HUDEP-2 (cell line): ENCODE data around the gene RAPGEF4.

Source experiments
- DNase-seq, 76 experiments: peaks; one replicate each; lab custom pipeline; 2025; ENCODE audit not compliant: unreplicated experiment in 76 of 76; lab: John Stamatoyannopoulos, UW

The RAPGEF4 gene

DNA sequence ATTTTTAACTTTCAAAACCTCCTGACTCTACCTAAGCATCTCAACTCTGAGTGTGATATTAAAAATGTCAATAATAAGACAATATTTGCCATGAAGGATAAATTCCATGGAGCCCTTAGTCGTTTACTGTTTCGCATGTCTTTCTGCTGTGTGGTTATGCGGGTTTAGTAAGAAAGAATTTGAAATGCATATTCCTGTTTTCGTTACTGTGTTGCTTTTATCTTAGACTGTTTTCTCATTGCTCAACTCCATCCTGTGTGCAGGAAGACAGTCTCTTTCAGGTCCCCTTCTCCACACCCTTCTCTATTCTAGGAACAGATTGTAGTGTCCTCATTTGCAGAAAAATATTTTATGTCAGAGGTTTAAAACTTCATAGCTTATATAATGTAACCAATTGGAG, 257.5 kb downstream of the RAPGEF4 start:
- no peak for DNase-seq

DNA sequence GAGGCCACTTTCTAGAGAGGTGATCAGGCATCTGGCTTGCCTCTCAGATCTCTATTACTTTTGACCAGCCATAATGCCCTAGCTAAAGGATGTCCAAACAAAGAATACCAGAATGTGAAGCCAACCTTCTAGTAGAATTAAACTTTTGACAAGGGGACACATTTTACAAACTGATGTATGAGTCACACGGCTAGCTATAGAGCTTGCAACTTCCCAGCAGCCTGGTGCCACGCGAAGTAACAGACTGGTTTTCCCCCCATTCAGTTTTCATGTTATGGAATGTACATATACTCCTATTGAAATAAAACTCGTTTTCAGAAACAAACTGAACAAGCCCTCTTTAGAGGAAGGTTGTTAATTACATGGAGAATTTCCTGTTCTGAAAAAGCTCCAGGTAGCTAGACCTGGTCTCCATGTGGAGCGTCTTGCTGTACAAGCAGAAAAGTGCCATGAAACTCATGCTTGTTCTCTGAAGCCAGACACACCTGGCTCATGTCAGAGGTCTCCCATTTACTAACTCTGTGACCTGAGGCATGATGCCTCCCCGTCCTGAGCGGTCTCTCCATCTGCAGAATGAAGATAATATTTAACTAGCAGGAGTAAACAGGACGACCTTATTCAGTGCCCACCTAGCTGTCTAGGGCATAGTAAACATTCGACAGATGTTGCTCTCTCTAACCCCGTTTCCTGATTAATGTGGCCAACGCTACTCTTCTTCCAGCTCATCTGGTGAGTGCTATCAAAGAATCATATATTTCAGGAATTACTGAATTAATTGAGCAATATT, 258.5 kb downstream of the RAPGEF4 start:
- DNase-seq = no peak

DNA sequence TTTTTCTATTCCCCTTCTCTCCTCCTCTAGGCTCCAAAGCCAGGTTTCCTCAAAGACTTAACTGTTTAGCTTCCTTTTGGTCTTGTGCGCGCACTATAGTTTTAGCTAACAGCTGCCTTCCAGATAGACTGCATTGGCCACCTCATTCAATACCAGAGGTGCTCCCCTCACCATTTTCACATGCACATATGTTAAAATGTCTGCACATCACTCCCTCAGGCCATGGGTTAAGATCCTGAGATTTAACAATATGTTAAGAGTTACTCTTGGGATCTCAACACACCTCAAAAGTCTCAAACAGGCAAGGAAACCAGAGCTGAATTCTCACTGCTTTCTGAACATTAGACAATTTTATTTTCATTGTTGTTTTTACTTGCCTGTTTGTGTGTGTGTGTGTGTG, 259.2 kb downstream of the RAPGEF4 start:
- no peak for DNase-seq

DNA sequence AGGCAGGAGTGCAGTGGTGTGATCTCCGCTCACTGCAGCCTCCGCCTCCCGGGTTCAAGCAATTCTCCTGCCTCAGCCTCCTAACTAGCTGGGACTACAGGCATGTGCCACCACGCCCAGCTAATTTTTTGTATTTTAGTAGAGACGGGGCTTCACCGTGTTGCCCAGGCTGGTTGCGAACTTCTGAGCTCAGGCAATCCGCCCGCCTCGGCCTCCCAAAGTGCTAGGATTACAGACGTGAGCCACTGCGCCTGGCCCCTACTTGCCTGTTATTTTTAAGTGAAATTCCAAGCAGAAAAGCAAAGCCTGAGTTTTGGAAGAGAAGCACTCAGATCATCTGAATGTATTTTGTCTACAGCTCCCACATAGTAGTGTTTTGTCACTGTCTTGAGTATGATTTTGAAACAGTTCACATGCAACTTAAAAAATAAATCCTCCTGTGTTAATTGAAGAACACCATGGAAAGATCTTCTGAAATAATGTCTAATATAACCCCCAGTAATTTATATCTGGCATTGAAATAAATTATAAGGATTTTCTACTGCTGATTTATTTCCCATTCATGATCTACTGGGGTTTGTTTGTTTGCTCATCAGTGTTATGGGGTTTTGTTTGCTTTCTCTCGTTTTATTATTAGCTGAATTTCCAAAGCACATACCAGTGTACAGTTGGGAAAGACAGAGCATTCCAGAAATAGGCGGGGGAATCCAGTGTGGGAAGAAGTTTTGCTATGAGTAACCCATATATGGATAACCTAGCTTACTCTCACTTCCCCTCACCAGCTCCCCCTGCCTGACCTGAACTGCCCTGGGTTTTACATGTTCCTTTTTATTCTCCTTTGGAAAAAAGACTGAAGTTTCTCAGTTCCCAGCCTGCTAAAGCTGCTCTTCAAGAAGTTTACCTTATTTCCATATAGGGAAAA, 259.9 kb downstream of the RAPGEF4 start:
- peak in 1 of 76 experiments; percentile 1 for DNase-seq

DNA sequence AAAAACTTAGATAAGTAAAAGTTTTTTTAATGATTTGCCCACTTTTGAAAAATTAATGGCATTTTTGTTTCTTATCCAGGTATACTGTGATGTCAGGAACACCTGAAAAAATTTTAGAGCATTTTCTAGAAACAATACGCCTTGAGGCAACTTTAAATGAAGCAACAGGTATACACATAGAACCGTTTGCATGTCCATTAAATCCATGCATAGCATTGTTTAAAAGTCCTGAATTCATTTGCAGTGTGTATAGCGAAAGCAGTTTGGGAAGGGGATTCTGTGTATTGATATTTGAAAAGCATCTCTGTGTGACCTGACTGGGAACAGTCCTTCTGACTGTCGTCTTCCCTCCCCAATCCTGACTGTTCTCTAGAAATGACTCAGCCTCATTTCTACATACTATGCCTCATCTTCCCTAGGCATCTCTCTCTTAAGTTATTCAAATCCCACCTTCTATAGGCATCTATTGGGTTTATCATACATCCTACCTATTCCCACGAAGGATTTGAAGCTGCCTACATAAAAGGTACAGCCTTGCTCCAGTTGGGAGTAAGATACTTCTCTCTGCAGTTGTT, 260.8 kb downstream of the RAPGEF4 start:
- no peak for DNase-seq

DNA sequence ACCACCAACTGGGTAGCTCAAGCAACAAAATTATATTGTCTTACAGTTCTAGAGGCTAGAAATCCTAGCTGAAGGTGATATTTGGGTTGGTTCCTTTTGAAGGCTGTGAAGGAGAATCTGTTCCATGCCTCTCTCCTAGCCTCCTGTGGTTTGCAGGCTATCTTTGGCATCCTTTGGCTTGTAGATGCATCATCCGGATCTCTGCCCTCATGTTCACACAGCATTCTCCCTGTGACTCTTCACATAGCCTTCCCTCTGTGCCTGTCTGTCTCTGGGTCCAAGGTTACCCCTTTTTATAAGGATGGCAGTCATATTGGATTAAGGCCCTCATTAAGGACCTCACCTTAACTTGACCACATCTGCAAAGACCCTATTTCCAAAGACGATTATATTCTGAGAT, 261.4 kb downstream of the RAPGEF4 start:
- no peak for DNase-seq

DNA sequence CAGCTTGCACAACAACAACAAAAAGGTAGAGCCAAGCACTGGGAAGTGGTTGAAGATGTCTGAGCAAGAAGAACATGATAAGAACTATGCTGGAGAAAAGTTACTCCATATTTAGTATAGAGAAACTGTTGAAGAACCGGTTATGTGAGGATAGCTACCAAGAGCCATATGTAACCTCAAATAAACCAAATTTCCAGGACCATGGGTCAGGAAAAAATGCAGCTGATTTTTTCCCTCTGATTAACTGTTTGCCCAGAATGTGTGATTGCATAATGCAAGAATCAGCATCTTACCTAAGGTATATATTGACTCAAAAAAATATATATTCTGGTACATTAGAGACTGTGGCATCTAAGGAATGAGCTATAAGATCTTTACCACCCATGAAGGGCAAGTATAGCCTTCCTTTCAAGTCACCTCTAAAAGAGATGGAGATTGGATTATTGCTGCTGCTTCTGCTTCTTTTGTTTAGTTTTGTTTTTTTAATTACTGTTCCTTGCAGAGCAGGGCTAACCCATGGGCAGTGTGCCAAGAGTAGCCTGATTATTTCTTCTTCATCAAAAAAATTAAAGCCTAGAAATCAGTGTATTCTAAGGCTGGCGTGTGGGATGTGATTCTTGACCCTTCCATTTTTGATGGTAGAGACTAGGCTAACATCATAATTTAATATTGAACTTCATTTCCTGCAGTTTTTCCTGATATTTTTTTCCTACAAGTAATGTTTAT, 263.1 kb downstream of the RAPGEF4 start:
- no peak for DNase-seq

DNA sequence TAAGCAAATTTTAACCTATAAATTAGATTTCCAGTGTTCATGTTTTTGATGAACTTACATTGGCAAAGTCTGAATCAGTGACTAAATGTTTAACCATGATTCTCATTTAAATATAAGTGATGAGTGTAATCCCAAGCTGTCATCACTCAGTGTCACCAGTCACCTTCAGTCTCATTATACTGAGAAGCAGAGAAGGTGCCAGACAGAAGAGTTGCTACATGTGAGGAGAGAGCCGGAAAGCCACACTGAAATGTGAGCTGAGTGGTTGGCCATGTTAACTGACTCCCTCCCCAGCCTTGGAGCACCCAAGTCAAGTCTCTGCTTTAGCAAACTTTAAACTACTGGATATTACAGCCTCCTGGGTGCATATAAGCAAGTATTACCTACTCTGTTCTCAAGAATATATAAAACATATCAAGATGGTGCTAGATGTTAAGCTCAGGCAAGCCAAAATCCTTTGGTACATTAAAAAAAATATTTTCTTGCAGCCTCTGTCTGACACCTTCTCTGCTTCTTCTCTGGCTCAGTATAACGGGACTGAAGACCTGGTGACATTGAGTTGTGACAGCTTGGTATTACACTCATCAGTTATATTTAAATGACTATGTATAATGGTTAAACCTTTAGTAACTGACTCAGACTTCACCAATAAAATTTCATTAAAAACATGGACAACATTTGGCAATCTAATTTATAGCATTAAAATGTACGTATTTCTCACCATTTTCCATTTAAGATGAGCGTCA, 264.2 kb downstream of the RAPGEF4 start:
- DNase-seq = no peak

DNA sequence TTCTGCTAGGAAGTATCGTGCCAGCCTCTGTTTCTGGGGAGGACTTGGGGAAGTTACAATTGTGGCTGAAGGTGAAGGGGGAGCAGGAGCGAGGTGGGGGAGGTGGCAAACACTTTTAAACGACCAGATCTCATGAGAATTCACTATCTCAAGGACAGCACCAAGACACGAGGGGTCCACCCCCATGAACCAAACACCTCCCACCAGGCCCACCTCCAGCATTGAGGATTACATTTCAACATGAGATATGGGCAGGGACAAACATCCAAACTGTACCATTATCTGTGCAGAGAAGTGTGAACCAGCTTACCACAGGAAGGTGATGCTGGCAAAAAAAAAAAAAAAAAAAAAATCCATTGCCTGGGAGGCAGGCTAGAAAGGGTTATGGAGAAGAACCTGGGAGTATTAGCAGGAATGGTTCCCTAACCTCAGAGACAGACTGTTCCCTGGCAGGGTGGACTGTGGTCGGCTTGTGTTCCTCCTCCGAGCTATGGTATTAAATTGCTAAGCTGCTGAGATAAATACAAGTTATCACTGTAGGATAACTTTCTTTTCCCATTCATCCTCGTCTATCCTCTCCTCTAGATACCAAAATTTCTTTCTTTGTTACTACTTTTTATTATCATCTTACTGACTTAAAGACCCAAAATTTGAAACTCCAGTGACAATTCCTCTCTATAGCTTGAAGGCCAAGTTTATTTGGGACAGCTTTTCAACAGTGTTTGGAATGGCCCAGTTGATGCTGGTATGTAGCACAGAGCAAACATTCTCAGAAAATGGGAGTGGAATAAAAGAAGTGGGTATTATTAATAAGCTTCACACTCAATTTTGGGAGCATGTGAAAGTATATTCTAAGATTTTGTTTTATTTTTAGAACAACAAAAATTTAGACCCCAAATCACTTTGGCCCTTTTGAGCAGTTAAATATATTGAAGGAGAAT, 266.3 kb downstream of the RAPGEF4 start:
- no peak for DNase-seq

DNA sequence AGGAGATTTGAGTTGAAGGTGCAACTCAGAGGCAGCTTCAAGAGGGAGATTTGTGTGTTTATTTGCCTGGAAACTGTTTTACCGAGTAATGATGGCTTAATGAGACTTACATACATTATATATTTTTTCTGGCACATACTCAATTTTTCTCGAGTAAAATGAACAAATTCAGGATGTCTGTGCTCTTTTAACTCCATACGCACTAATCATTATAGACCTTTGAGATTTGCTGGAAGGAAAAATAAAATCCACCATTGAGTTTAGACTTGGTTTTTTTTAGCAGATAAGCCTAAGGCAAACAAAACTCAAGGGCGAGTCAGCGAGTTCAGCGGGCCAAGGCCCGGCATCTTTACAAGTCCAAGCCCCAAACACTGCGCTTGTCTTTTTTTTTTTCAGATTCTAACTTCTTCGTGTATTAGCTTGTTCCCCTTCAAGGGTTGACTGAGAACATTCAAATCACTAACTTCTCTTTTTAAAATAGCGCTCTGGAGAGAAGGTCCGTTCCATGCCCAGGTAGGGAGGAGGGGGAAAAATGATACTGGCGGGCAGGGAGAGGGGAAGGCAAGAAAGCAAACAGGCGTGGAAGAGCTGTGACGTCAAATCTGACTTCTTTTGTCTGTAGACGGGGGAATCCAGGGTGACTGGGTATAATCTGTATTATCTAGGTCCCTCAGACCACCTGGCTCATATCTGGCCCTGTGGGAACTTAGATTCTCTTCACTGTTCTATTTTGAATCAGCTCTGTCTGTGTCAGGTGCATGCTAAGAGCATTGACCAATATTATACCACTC, 267.3 kb downstream of the RAPGEF4 start:
- no peak for DNase-seq

DNA sequence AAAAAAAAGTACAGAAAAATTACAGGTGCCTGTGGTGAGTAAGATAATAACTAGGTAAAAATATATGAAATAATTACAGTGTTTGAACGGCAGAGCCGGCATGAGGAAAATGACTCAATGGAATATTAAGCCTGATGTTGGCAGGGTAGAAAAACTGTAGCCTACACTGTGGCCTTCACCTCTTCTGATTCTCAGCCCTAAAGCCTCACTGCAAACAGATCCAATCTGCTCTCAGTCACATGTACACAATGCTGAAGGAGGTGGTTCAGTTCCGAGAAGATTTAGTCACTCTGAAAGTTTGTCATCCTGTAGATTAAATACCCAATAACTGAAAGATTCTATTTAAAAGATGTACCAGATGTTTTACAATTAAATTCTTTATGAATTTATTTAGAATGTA, 273.1 kb downstream of the RAPGEF4 start:
- no peak for DNase-seq

DNA sequence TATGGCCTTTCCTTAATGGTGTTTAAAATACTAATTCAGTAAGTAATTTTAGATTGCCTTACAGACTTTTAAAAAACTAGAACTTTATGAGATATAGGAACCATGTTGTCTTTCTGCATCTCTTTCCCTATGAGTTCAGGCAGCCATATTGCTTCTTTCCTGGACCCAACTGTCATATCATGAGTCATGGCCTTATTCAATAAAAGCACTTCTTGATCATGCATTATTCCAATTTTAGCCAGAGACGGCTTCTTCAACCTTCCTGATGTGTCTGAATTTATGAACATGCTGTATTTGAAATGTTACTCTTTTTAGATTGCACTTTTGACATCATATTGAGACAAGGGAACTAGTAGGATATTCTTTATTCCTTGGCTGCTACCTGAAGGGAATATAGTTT, 274.6 kb downstream of the RAPGEF4 start:
- no peak for DNase-seq

DNA sequence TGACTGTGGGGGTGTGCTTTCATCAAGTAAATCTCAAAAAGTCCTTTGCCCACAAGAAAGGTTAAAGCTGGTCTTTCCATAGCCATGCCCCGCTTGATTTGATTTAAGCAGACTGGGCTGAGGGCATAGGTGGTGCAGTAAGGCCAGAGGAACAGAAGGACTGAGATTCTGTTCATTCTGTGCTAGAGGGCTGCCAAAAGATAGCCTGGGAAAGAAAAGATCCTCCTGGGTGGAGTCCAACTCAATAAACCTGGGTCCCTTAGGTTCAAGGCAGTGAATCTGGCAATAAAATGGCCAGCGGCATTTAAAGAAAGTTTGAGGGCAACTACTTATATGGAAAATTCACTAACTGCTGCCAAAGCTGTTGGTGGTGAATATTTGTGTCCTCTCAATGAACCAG, 280.8 kb downstream of the RAPGEF4 start:
- DNase-seq = no peak

DNA sequence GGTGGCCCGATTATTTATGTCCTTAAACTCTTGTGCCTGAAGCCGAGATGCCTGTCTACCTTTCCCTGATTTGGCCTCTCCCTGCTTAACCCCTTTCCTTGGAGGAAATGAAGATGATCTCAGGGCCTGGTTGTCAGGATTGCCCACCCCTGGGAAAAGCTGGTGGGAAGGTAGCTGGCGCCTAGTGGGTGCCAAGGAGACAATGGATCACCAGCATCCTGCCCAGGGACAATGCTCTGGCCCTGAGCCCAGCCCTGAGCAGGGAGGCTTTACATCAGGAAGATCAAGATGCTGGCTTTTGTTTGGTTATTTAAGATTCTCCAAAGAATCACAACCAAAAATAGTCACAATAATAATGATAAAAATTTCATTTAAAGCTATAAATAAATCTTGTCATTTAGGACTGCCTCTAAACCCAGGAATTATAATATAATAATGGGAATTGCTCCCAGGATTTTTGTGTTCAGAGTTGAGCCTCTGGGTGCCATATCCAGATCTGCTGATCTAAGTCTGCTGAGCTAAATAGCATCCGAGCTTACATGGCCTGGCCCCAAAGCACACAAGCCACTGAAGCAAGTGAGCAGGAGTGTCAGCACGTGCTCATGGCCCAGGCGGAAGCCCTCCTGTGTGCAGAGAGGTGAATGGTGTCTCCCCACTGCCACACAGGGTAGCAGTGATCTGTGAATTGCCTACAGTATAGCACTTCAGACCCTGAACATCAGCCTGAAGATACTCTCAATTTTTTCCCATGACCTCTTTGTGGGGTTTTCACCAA, 282.2 kb downstream of the RAPGEF4 start:
- no peak for DNase-seq

DNA sequence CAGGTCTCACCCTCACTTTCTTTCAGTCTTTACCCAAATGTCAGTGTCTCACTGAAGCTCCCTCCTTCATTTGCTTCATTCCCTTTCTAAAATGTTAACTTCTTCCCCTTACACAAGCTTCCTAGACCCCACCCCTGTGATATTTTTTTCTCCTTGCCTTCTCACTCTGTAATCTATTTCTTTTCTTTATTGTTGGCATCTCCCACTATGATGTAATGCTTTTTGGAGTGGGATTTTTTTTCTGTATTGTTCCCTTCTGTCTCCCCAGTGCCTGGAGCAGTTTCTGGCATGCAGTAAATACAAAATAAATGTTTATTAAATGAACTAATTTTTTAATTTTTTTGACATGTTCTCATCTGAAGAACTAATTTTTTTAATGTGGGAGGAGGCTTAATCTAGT, 284.1 kb downstream of the RAPGEF4 start:
- DNase-seq = no peak

DNA sequence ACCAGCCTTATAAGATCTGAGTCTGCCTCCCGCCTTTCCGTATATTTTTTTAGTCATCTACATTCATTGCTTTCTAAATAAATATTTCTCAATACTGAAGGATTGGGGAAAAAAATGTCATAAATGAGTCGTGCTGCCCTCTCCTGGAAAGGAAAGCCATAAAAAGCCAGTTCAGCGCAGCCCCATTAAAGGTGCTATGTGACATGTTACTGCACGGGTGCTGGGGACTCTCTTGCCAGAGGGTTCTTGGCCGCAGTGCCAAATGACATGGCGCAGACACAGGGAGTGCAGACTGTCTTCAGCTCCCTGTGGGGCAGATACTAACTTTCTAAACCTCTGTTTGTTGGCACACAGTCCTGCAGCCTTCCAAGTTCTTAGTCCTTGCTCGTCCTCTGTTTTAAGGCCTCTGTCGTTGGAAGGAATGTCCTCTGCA, 286.3 kb downstream of the RAPGEF4 start:
- DNase-seq = no peak

DNA sequence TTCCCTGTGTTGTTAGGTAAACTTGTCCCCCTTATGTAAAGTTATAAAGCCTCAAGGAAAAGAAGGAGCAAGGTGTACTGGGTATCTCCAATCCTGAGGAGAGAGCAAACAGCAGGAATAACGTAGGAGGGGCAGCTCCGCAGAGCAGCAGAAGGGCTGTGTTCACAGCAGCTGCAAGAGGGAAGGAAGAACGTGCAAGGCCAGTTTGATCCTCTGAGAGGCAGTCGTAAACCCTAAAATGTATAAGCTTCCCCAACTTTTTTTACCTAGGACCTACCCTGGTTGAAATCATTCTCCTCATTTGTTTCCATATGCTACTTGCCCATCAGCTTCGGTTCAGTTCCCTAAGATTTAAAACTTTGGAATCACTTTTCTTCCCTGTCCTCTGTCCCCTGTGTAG, 288.1 kb downstream of the RAPGEF4 start:
- no peak for DNase-seq

DNA sequence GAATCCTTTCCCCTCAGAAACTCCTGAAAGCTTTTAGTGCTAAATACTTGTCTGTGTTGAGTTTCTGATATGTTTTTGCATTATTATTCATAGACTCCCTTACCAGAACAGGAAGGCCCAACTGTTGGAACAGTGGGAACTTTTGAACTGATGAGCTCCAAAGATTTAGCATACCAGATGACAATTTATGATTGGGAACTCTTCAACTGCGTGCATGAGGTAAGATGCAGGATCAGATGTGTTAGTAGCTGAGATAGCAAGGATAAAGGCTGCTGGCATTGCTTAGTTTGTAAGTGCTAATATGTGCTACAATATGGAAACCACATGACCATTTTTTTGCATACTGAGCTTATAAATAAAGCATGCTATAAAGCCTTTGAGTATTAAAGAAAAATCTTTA, 290.8 kb downstream of the RAPGEF4 start:
- no peak for DNase-seq
